Natural killer cell (primary cell): ENCODE data around the gene R3HDML. TPM values are rescaled to one million over a fixed set of nuclear protein-coding genes. Genes with fewer than 3 reads are reported as not detected.

Experiments
- ATAC-seq, 3 donors: fragments of 150-1000 bp in 2 of 3; fragments of 200-7000 bp in 1 of 3; cut with Tn5 transposase; 1 replicate in 1 of 3; 2 replicates in 2 of 3; pipeline ENCODE4 v1.10.0; 2021; ENCODE audit warnings: mild to moderate bottlenecking in 2 of 3, moderate library complexity in 2 of 3
- DNase-seq, 2 donors: peaks; one replicate each; pipeline versions ENCODE4 v3.0.0 to v3.0.0-alpha.2; 2013 to 2021; ENCODE audit warnings: mixed read lengths in 1 of 2
- H3K27ac ChIP-seq: one replicate; pipeline ENCODE4 v1.5.1; 2013; ENCODE audit warnings: mild to moderate bottlenecking, low read length
- H3K27me3 ChIP-seq: one replicate; pipeline ENCODE4 v1.6.1; 2013; ENCODE audit warnings: low read length; ENCODE audit not compliant: control insufficient read depth, insufficient read depth
- H3K36me3 ChIP-seq: one replicate; pipeline ENCODE4 v1.6.1; 2013; ENCODE audit warnings: low read length; ENCODE audit not compliant: control insufficient read depth, insufficient read depth
- H3K4me1 ChIP-seq: one replicate; pipeline ENCODE4 v1.6.1; 2013; ENCODE audit warnings: low read length; ENCODE audit not compliant: control insufficient read depth, insufficient read depth
- H3K4me3 ChIP-seq: one replicate; pipeline ENCODE4 v1.5.1; 2013; ENCODE audit warnings: low read length
- H3K9me3 ChIP-seq: one replicate; pipeline ENCODE4 v1.6.1; 2013; ENCODE audit warnings: low read length; ENCODE audit not compliant: control insufficient read depth, insufficient read depth
- H3K27ac Mint-ChIP-seq, 2 donors: one replicate each; pipeline ENCODE4 v1.8.0; 2022; ENCODE audit warnings: mild to moderate bottlenecking in 2 of 2, mixed read lengths in 2 of 2, moderate library complexity in 1 of 2
- H3K27me3 Mint-ChIP-seq, 2 donors: one replicate each; pipeline ENCODE4 v1.8.0; 2022; ENCODE audit warnings: low read depth in 2 of 2, mixed read lengths in 2 of 2
- H3K36me3 Mint-ChIP-seq: one replicate; pipeline ENCODE4 v1.8.0; 2022; ENCODE audit warnings: mixed read lengths
- H3K4me1 Mint-ChIP-seq, 2 donors: one replicate each; pipeline ENCODE4 v1.8.0; 2022; ENCODE audit warnings: mixed read lengths in 2 of 2
- H3K4me3 Mint-ChIP-seq: one replicate; pipeline ENCODE4 v1.8.0; 2022; ENCODE audit warnings: mild to moderate bottlenecking, moderate library complexity, mixed read lengths
- H3K9me3 Mint-ChIP-seq, 2 donors: one replicate each; pipeline ENCODE4 v1.8.0; 2022; ENCODE audit warnings: mixed read lengths in 2 of 2
- CTCF ChIP-seq: fragments of 200-600 bp; IDR thresholded peaks from one replicate; pipeline ENCODE4 v1.8.0; 2022; ENCODE audit warnings: antibody characterized with exemption
- WGBS: methylation state at CpG from one replicate; pipeline ENCODE4 v1.1.7; 2013; ENCODE audit warnings: missing lambda C conversion rate; ENCODE audit not compliant: insufficient coverage; 5-methylcytosine and 5-hydroxymethylcytosine counted together
- intact Hi-C: fragments of 100-400 bp; cut with micrococcal nuclease; formaldehyde crosslinking; loops from one replicate; pipeline ENCODE4 v1.14.2; 2022
- total RNA-seq, 4 donors: library from RNA; stranded (reverse); fragments of 120-200 nt in 1 of 4; gene quantifications; one replicate each; pipeline versions ENCODE4 v1.2.3 to v1.2.4, GENCODE V29; 2013 to 2022

R3HDML gene
- total RNA-seq, 3 donors from 2014 or later (not counting 1 experiment from before 2014, with no cell fraction given) = not detected

DNA sequence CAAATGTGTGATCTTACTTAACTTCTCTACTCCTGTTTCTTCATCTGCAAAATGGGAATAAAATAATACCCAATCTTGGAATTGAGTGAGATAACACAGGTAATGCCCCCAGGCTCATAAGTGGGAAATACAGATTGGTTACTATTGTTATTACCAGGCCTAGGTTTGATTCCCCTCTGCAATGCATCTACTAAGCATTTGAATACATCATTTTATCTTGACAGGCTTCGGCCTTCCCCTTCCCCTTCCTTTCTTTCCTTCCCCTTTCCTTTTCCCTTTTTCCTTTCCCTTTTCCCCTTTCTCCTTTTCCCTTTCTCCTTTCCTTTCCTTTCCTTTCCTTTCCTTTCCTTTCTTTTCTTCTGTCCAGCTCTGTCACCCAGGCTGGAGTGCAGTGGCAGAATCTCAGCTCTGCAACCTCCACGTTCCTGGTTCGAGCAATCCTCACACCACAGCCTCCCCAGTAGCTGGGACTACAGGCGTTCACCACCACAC lies 11.4 kb downstream of the R3HDML start:
- no peaks in the 10 kb centered on the region for H3K27me3 ChIP-seq
- TF ChIP-seq CTCF = no peak
- no peaks in the 10 kb centered on the region for H3K9me3 Mint-ChIP-seq
- H3K9me3 ChIP-seq = no peaks in the 10 kb centered on the region
- 93% methylated on average over 3 of the region's 4 CpGs for WGBS
- H3K4me1 ChIP-seq = no peaks in the 10 kb centered on the region
- no peak overlapping the region for H3K27ac ChIP-seq
- H3K4me1 Mint-ChIP-seq = no peaks in the 10 kb centered on the region
- no peak overlapping the region for H3K27ac Mint-ChIP-seq
- no peak overlapping the region for H3K4me3 Mint-ChIP-seq
- H3K36me3 ChIP-seq = no peaks in the 10 kb centered on the region
- H3K36me3 Mint-ChIP-seq = no peaks in the 10 kb centered on the region
- no peak overlapping the region for H3K4me3 ChIP-seq
- DNase-seq (no peak), ATAC-seq (no peak)
- H3K27me3 Mint-ChIP-seq = peaks cover 6 to 8% of the 10 kb centered on the region in 2 donors
- intact Hi-C loops = no loop called here

DNA sequence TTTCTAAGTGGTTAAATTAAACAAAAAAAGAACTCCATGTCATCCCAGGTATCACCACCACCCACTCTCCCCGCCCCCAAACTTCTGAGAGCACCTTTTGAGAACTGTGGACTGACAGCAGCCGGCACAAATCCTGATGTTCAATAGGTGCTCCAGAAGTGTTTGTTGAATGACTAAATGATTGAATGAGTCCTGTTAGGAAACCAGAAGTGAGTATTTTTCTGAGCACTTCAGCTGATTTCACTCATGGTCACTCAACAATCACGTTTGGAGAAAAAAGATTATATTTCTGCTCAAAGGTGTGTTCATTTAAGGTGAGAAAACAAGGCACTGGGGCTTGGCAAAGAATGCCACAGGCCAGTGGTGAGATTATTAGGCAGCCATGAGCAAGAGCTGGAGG lies 12.5 kb downstream of the R3HDML start:
- no peaks in the 10 kb centered on the region for H3K27me3 ChIP-seq
- Mint-ChIP-seq H3K4me3 (no peak overlapping the region), H3K27ac (no peak overlapping the region), H3K4me1 (no peaks in the 10 kb centered on the region), H3K27me3 (peaks cover 6 to 8% of the 10 kb centered on the region in 2 donors), H3K36me3 (no peaks in the 10 kb centered on the region), H3K9me3 (no peaks in the 10 kb centered on the region)
- intact Hi-C loops = no loop called here
- no peak for TF ChIP-seq CTCF
- H3K4me3 ChIP-seq = no peak overlapping the region
- no peak overlapping the region for H3K27ac ChIP-seq
- DNase-seq = no peak
- H3K36me3 ChIP-seq = no peaks in the 10 kb centered on the region
- WGBS = 77% methylated on average over 3 of the region's 3 CpGs
- ATAC-seq = no peak
- no peaks in the 10 kb centered on the region for H3K4me1 ChIP-seq
- H3K9me3 ChIP-seq = no peaks in the 10 kb centered on the region

- no peak overlapping the region for H3K27ac ChIP-seq
- H3K4me3 ChIP-seq = no peak overlapping the region
- no peaks in the 10 kb centered on the region for H3K36me3 Mint-ChIP-seq
- H3K27me3 ChIP-seq = no peaks in the 10 kb centered on the region
- H3K36me3 ChIP-seq = no peaks in the 10 kb centered on the region
- intact Hi-C loops = no loop called here
- no peaks in the 10 kb centered on the region for H3K9me3 ChIP-seq
- no peaks in the 10 kb centered on the region for H3K4me1 Mint-ChIP-seq
- no peak for TF ChIP-seq CTCF
- ATAC-seq (no peak), DNase-seq (no peak)
- H3K4me1 ChIP-seq = no peaks in the 10 kb centered on the region
- whole genome bisulfite sequencing = 78% methylated on average over 6 of the region's 6 CpGs
- no peak overlapping the region for H3K27ac Mint-ChIP-seq
- H3K4me3 Mint-ChIP-seq = no peak overlapping the region
- no peaks in the 10 kb centered on the region for H3K9me3 Mint-ChIP-seq
- H3K27me3 Mint-ChIP-seq = peaks cover 8 to 13% of the 10 kb centered on the region in 2 donors
Observed at GRCh38 chr20:44350567-44350966, 13.7 kb downstream of the R3HDML start.

DNA sequence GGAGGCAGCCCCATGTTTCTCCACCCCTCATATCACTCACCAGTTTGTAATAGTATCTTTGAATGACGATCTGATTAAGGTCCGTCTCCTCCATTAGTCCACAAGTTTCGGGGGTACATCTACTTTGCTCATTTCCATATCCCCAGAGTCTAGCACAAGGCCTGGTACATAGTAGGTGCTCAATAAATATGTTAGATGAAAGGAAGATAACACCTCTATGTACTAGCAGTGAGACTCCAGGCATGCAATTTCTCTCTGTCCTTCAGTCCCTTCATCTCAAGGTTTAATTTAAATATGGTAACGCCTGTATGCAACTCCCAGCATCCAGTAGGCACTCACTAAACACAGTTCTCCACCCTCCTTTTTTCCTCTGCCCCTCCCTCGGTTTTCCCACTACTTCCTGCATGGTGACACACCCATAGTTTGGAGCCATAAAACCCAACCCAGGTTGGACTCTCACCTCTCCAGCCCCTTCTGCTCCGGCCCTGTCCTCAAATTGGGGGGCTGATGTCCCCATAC lies 18.2 kb downstream of the R3HDML start:
- Mint-ChIP-seq H3K4me1 (no peaks in the 10 kb centered on the region), H3K27ac (no peak overlapping the region), H3K27me3 (peaks cover 7 to 14% of the 10 kb centered on the region in 2 donors), H3K36me3 (no peaks in the 10 kb centered on the region), H3K9me3 (no peaks in the 10 kb centered on the region), H3K4me3 (no peak overlapping the region)
- 87% methylated on average over 5 of the region's 6 CpGs for WGBS
- no peaks in the 10 kb centered on the region for H3K27me3 ChIP-seq
- DNase-seq (no peak), ATAC-seq (no peak)
- no peak overlapping the region for H3K4me3 ChIP-seq
- no peaks in the 10 kb centered on the region for H3K9me3 ChIP-seq
- no peaks in the 10 kb centered on the region for H3K36me3 ChIP-seq
- intact Hi-C loops = no loop called here
- H3K4me1 ChIP-seq = no peaks in the 10 kb centered on the region
- TF ChIP-seq CTCF = no peak
- no peak overlapping the region for H3K27ac ChIP-seq
